Measurements from ENCODE around the gene CCDC63. TPM values are rescaled to one million over a fixed set of nuclear protein-coding genes. Genes with fewer than 3 reads are reported as not detected.

CCDC63 gene
- total and polyA plus RNA-seq, 9 of the 15 experiments (the other 6 are each of a cell fraction or from before 2014, with no cell fraction given), result not detected

DNA sequence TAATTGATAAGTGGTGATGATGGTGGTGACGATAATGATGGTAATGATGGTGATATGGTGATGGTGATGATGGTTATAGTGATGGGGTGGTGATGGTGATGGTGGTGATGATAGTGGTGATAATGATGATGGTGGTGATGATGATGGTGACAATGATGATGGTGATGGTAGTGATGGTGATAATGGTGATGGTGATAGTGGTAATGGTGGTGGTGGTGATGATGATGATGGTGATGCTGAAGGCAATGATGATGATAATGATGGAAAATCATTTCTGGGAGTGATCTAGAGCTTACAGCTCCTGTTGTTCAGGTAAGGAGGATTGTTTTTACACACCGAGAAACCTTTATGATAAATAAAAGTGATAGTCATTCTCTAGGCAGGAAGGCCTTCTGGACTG, 33.9 kb downstream of the CCDC63 start:
- Histone ChIP-seq H3K27ac (ENCODE audit: extremely low read depth, low read depth, low read length) (no peak overlapping the region), H3K36me3 (ENCODE audit: control insufficient read depth, insufficient read depth, low read length) (no peaks in the 10 kb centered on the region), H3K9me1 (ENCODE audit: control insufficient read depth, insufficient read depth, low read length) (no peaks in the 10 kb centered on the region), H4K20me1 (replicated peaks; ENCODE audit: control insufficient read depth, insufficient read depth, low read length) (no peaks in the 10 kb centered on the region), H3K4me1 (replicated peaks in 1 of 2; ENCODE audit: control insufficient read depth in 2 of 2, insufficient read depth in 2 of 2, low read length in 2 of 2) (no peaks in the 10 kb centered on the region), H3K79me2 (ENCODE audit: control insufficient read depth, insufficient read depth, low read length) (no peaks in the 10 kb centered on the region), H3K4me2 (ENCODE audit: insufficient read depth, low read length) (no peak overlapping the region), H3K4me3 (no peak overlapping the region), H3K9me3 (replicated peaks; ENCODE audit: control insufficient read depth, insufficient read depth, low read depth, low read length) (no peaks in the 10 kb centered on the region), H3K9ac (ENCODE audit: insufficient read depth in 1 of 2, low read depth in 2 of 2, low read length in 2 of 2) (no peak overlapping the region), H2AFZ (ENCODE audit: low read depth, low read length) (no peak overlapping the region), H3K27me3 (ENCODE audit: control insufficient read depth in 2 of 2, insufficient read depth in 2 of 2, low read length in 2 of 2) (peaks cover 0 to 7% of the 10 kb centered on the region in 2 experiments; a peak in 2 of 5 replicates)
- no peak for ATAC-seq
- no peak for DNase-seq (ENCODE audit: extremely low read depth in 1 of 4, low spot score in 3 of 4)
- FAIRE-seq, result peak; percentile 54
- intact Hi-C loops (cut with micrococcal nuclease) (loop anchor here (10.0 kb wide), 1 partner anchor 326 kb away; no protein-coding TSS in a partner anchor), in situ Hi-C loops (cut with MboI) (no loop called here)
- POLR2A ChIA-PET, result no interaction called here
- CTCF ChIA-PET (ENCODE audit: low intra/inter-chr PET ratio), result interaction anchor here (0.5 kb wide), 1 partner anchor 354 kb away, joined by 7 read pairs; no protein-coding TSS in a partner anchor
- no TSS peak for BruUV-seq (replicated peaks)
- TF ChIP-seq E2F5 (CRISPR knock-in tag; IDR thresholded peaks at IDR 0.05), result no peak
- TF ChIP-seq, protein P1, sequence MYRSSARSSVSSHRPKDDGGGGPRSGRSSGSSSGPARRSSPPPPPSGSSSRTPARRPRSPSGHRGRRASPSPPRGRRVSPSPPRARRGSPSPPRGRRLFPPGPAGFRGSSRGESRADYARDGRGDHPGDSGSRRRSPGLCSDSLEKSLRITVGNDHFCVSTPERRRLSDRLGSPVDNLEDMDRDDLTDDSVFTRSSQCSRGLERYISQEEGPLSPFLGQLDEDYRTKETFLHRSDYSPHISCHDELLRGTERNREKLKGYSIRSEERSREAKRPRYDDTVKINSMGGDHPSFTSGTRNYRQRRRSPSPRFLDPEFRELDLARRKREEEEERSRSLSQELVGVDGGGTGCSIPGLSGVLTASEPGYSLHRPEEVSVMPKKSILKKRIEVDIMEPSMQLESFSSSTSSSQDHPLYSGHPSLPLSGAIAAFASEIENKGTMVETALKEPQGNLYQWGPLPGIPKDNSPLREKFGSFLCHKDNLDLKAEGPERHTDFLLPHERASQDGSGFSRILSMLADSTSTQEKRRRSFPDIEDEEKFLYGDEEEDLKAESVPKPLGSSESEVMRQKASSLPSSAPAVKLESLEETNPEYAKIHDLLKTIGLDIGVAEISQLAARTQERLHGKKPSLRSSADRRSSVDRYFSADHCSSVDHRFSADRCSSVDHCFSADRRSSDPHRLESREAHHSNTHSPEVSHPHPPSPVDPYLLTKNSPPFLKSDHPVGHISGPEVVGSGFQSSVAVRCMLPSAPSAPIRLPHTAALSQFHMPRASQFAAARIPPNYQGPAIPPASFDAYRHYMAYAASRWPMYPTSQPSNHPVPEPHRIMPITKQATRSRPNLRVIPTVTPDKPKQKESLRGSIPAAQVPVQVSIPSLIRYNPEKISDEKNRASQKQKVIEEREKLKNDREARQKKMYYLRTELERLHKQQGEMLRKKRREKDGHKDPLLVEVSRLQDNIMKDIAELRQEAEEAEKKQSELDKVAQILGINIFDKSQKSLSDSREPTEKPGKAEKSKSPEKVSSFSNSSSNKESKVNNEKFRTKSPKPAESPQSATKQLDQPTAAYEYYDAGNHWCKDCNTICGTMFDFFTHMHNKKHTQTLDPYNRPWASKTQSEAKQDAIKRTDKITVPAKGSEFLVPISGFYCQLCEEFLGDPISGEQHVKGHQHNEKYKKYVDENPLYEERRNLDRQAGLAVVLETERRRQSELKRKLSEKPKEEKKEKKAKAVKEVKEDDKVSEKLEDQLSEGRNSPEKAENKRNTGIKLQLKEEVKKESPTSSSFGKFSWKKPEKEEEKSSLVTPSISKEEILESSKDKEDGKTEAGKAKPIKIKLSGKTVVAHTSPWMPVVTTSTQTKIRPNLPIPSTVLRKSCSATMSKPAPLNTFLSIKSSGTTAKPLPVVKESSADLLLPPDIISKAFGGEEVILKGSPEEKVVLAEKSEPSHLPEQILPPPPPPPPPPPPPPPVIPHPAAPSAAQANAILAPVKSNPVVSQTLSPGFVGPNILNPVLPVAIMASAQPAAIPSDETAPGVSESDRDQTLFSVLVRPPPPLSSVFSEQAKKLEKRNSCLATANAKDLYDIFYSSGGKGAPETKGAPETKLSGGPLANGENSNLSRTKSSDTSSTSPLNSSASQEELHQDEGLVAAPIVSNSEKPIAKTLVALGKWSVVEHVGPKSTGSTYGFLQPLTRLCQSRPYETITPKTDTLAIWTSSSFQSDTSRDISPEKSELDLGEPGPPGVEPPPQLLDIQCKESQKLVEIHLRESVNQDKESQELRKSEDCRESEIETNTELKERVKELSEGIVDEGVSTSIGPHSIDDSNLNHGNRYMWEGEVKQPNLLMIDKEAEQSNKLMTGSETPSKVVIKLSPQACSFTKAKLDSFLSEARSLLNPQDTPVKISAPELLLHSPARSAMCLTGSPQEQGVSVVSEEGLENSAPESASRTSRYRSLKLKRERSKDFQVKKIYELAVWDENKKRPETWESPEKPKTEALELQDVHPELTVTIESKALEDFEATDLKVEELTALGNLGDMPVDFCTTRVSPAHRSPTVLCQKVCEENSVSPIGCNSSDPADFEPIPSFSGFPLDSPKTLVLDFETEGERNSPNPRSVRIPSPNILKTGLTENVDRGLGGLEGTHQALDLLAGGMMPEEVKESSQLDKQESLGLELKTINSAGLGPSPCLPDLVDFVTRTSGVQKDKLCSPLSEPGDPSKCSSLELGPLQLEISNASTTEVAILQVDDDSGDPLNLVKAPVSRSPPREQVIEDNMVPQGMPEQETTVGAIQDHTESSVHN (IDR thresholded peaks at IDR 0.05; ENCODE audit: borderline replicate concordance in 1 of 2, low read depth in 1 of 2), result no peak
- TF ChIP-seq ATF1 (CRISPR knock-in tag; IDR thresholded peaks at IDR 0.05), result no peak
- TF ChIP-seq ATF1 (tag; IDR thresholded peaks at IDR 0.05), result no peak
- TF ChIP-seq E2F3 (CRISPR knock-in tag; IDR thresholded peaks at IDR 0.05), result no peak
- TF ChIP-seq CHCHD3 (CRISPR knock-in tag; IDR thresholded peaks at IDR 0.05), result no peak
- TF ChIP-seq ZBTB7A (IDR thresholded peaks at IDR 0.05; ENCODE audit: borderline replicate concordance, control insufficient read depth, low read depth, low read length), result no peak
- no peak for TF ChIP-seq BRF1 (IDR thresholded peaks at IDR 0.05; ENCODE audit: borderline replicate concordance, extremely low read depth, insufficient read length)
- no peak for TF ChIP-seq RHOXF2B (CRISPR knock-in tag; conservative IDR thresholded peaks at IDR 0.05)
- no peak for TF ChIP-seq STAT5A (IDR thresholded peaks at IDR 0.05; ENCODE audit: borderline replicate concordance, low read length)
- no peak for TF ChIP-seq KLF1 (tag; IDR thresholded peaks at IDR 0.05)
- no peak for TF ChIP-seq SETDB1 (IDR thresholded peaks at IDR 0.05; ENCODE audit: low read length)
- TF ChIP-seq TAF15 (IDR thresholded peaks at IDR 0.05; ENCODE audit: low read depth, low read length), result no peak
- WGBS (ENCODE audit: insufficient coverage, low coverage, missing lambda C conversion rate), result 7% methylated on average over 2 of the region's 2 CpGs

Data from K562 (cell line).